ENCODE measurements around the gene ABRAXAS1.

DNA sequence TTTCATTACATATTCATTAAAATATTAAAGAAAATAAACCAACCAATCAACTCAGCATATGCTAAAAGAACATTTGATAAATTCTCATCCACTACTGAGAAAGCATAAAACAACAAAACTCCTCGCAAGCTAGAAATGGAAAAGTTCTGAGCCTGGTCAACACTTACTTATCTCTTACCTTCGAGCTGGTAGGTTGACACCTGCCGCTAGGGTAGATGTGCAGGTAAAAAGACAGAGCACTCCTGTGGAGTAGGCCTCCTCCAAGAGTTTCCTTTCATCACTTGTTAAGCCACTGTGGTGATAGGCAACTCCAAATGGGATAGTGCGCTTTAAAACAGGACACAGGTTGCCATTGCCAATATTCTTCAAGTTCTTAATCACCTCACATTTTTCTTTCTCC lies 48.2 kb downstream of the ABRAXAS1 start:
- TF ChIP-seq HOXA5 (CRISPR knock-in tag; IDR thresholded peaks at IDR 0.05) (no peak), BHLHE40 (IDR thresholded peaks at IDR 0.05; ENCODE audit: low read length) (no peak), CEBPB (IDR thresholded peaks at IDR 0.05; ENCODE audit: borderline replicate concordance, low read depth, low read length) (no peak), SP1 (IDR thresholded peaks at IDR 0.05) (no peak), SP1 (CRISPR knock-in tag; IDR thresholded peaks at IDR 0.05) (no peak), ZNF326 (CRISPR knock-in tag; IDR thresholded peaks at IDR 0.05; ENCODE audit: borderline replicate concordance) (no peak), GABPB1 (CRISPR knock-in tag; IDR thresholded peaks at IDR 0.05) (no peak), SRF (IDR thresholded peaks at IDR 0.05; ENCODE audit: low read depth, low read length) (no peak), ZSCAN21 (CRISPR knock-in tag; IDR thresholded peaks at IDR 0.05; ENCODE audit: borderline replicate concordance) (no peak), CHD4 (IDR thresholded peaks at IDR 0.05; ENCODE audit: borderline replicate concordance, low read length) (no peak)
- TF ChIP-seq, protein P1, sequence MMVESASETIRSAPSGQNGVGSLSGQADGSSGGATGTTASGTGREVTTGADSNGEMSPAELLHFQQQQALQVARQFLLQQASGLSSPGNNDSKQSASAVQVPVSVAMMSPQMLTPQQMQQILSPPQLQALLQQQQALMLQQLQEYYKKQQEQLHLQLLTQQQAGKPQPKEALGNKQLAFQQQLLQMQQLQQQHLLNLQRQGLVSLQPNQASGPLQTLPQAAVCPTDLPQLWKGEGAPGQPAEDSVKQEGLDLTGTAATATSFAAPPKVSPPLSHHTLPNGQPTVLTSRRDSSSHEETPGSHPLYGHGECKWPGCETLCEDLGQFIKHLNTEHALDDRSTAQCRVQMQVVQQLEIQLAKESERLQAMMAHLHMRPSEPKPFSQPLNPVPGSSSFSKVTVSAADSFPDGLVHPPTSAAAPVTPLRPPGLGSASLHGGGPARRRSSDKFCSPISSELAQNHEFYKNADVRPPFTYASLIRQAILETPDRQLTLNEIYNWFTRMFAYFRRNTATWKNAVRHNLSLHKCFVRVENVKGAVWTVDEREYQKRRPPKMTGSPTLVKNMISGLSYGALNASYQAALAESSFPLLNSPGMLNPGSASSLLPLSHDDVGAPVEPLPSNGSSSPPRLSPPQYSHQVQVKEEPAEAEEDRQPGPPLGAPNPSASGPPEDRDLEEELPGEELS (CRISPR knock-in tag; IDR thresholded peaks at IDR 0.05): no peak
- TF ChIP-seq, protein P2, sequence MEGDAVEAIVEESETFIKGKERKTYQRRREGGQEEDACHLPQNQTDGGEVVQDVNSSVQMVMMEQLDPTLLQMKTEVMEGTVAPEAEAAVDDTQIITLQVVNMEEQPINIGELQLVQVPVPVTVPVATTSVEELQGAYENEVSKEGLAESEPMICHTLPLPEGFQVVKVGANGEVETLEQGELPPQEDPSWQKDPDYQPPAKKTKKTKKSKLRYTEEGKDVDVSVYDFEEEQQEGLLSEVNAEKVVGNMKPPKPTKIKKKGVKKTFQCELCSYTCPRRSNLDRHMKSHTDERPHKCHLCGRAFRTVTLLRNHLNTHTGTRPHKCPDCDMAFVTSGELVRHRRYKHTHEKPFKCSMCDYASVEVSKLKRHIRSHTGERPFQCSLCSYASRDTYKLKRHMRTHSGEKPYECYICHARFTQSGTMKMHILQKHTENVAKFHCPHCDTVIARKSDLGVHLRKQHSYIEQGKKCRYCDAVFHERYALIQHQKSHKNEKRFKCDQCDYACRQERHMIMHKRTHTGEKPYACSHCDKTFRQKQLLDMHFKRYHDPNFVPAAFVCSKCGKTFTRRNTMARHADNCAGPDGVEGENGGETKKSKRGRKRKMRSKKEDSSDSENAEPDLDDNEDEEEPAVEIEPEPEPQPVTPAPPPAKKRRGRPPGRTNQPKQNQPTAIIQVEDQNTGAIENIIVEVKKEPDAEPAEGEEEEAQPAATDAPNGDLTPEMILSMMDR (CRISPR knock-in tag; IDR thresholded peaks at IDR 0.05): no peak
- TF ChIP-seq, protein P3, sequence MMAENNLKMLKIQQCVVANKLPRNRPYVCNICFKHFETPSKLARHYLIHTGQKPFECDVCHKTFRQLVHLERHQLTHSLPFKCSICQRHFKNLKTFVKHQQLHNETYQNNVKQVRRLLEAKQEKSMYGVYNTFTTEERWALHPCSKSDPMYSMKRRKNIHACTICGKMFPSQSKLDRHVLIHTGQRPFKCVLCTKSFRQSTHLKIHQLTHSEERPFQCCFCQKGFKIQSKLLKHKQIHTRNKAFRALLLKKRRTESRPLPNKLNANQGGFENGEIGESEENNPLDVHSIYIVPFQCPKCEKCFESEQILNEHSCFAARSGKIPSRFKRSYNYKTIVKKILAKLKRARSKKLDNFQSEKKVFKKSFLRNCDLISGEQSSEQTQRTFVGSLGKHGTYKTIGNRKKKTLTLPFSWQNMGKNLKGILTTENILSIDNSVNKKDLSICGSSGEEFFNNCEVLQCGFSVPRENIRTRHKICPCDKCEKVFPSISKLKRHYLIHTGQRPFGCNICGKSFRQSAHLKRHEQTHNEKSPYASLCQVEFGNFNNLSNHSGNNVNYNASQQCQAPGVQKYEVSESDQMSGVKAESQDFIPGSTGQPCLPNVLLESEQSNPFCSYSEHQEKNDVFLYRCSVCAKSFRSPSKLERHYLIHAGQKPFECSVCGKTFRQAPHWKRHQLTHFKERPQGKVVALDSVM (CRISPR knock-in tag; IDR thresholded peaks at IDR 0.05): no peak

All from HepG2 (cell line).